ENCODE measurements around the gene CDK14. TPM values are rescaled to one million over a fixed set of nuclear protein-coding genes. Genes with fewer than 3 reads are reported as not detected.
"Not testable (repeated sequence)": the region's sequence is repeated elsewhere in the genome, so short reads cannot be mapped to it uniquely, and the experiment has no call there.

Gene CDK14
- total RNA-seq, 2 experiments from 2014 or later = 0.05 to 0.27 TPM

- ATAC-seq (no peak), DNase-seq (no peak)
- no peaks in the 10 kb centered on the region for H3K4me1 Mint-ChIP-seq (ENCODE audit: low read depth)
- H3K27me3 Mint-ChIP-seq = no peaks in the 10 kb centered on the region
- POLR2A ChIA-PET = no interaction called here
- peaks cover 5% of the 10 kb centered on the region for H3K9me3 Mint-ChIP-seq
- no peak overlapping the region for H3K27ac Mint-ChIP-seq
- H3K36me3 Mint-ChIP-seq (ENCODE audit: low read depth) = no peaks in the 10 kb centered on the region
- intact Hi-C loops (cut with micrococcal nuclease) = no loop called here
- H3K4me3 Mint-ChIP-seq = no peak overlapping the region
- CTCF ChIA-PET = no interaction called here
- TF ChIP-seq CTCF (IDR thresholded peaks at IDR 0.05) = no peak
These were observed 208.2 kb downstream of the CDK14 start for GRCh38 chr7:90804370-90804769.

- H3K9me3 Mint-ChIP-seq; H3K27ac Mint-ChIP-seq; DNase-seq; CTCF ChIA-PET; H3K27me3 Mint-ChIP-seq; intact Hi-C loops (cut with micrococcal nuclease); ATAC-seq; H3K36me3 Mint-ChIP-seq (ENCODE audit: low read depth); H3K4me1 Mint-ChIP-seq (ENCODE audit: low read depth); H3K4me3 Mint-ChIP-seq; POLR2A ChIA-PET: not testable (repeated sequence)
These were observed 219.4 kb downstream of the CDK14 start for GRCh38 chr7:90815552-90815951.

GRCh38 chr7:90816511-90817142 lies 220.5 kb downstream of the CDK14 start:
- peaks cover 11% of the 10 kb centered on the region for H3K9me3 Mint-ChIP-seq
- ChIA-PET POLR2A (no interaction called here), CTCF (no interaction called here)
- no peak overlapping the region for H3K27ac Mint-ChIP-seq
- DNase-seq (no peak), ATAC-seq (peak; percentile 95)
- intact Hi-C loops (cut with micrococcal nuclease) = no loop called here
- H3K4me1 Mint-ChIP-seq (ENCODE audit: low read depth) = no peaks in the 10 kb centered on the region
- no peak for TF ChIP-seq CTCF (IDR thresholded peaks at IDR 0.05)
- H3K27me3 Mint-ChIP-seq = no peaks in the 10 kb centered on the region
- no peaks in the 10 kb centered on the region for H3K36me3 Mint-ChIP-seq (ENCODE audit: low read depth)
- H3K4me3 Mint-ChIP-seq = no peak overlapping the region

GRCh38 chr7:90817151-90817550 lies 221.0 kb downstream of the CDK14 start:
- no peaks in the 10 kb centered on the region for H3K4me1 Mint-ChIP-seq (ENCODE audit: low read depth)
- TF ChIP-seq CTCF (IDR thresholded peaks at IDR 0.05) = no peak

GRCh38 chr7:90817846-90818245 lies 221.7 kb downstream of the CDK14 start:
- H3K27ac Mint-ChIP-seq = no peak overlapping the region
- DNase-seq = no peak
- no peak overlapping the region for H3K4me3 Mint-ChIP-seq
- no peak for TF ChIP-seq CTCF (IDR thresholded peaks at IDR 0.05)
- intact Hi-C loops (cut with micrococcal nuclease) = no loop called here
- CTCF ChIA-PET = no interaction called here
- H3K9me3 Mint-ChIP-seq = peaks cover 11% of the 10 kb centered on the region
- H3K36me3 Mint-ChIP-seq (ENCODE audit: low read depth) = no peaks in the 10 kb centered on the region
- no peaks in the 10 kb centered on the region for H3K4me1 Mint-ChIP-seq (ENCODE audit: low read depth)
- POLR2A ChIA-PET = no interaction called here
- no peak for ATAC-seq
- no peaks in the 10 kb centered on the region for H3K27me3 Mint-ChIP-seq

More at GRCh38 chr7:90817151-90817550, 221.0 kb downstream of the CDK14 start:
- Mint-ChIP-seq H3K27ac (no peak overlapping the region), H3K9me3 (peaks cover 11% of the 10 kb centered on the region), H3K4me3 (no peak overlapping the region), H3K36me3 (ENCODE audit: low read depth) (no peaks in the 10 kb centered on the region), H3K27me3 (no peaks in the 10 kb centered on the region)
- CTCF ChIA-PET = no interaction called here
- DNase-seq = no peak
- intact Hi-C loops (cut with micrococcal nuclease) = no loop called here
- no peak for ATAC-seq
- POLR2A ChIA-PET = no interaction called here

GRCh38 chr7:90818341-90818740 lies 222.2 kb downstream of the CDK14 start:
- intact Hi-C loops (cut with micrococcal nuclease) = no loop called here
- no peaks in the 10 kb centered on the region for H3K27me3 Mint-ChIP-seq
- ATAC-seq = no peak
- no peak overlapping the region for H3K27ac Mint-ChIP-seq
- no peak for TF ChIP-seq CTCF (IDR thresholded peaks at IDR 0.05)
- H3K4me3 Mint-ChIP-seq = no peak overlapping the region
- H3K36me3 Mint-ChIP-seq (ENCODE audit: low read depth) = no peaks in the 10 kb centered on the region
- peaks cover 11% of the 10 kb centered on the region for H3K9me3 Mint-ChIP-seq
- ChIA-PET CTCF (no interaction called here), POLR2A (no interaction called here)
- no peak for DNase-seq
- no peaks in the 10 kb centered on the region for H3K4me1 Mint-ChIP-seq (ENCODE audit: low read depth)
